Muscle layer of duodenum (tissue), 2 donors: Measurements from ENCODE around the gene IFNL1.

Source experiments
- H3K27ac ChIP-seq: one replicate; pipeline ENCODE4 v1.7.0; 2013; ENCODE audit warnings: mild to moderate bottlenecking, low read length
- H3K27me3 ChIP-seq: one replicate; pipeline ENCODE4 v1.7.0; 2013; ENCODE audit warnings: low read depth, mild to moderate bottlenecking, control low read depth, low read length
- H3K36me3 ChIP-seq, 2 donors: one replicate each; pipeline ENCODE4 v1.7.0; 2013; ENCODE audit warnings: low read length in 2 of 2, control low read depth in 1 of 2, mild to moderate bottlenecking in 1 of 2; ENCODE audit not compliant: insufficient read depth in 2 of 2, control insufficient read depth in 1 of 2
- H3K4me1 ChIP-seq, 2 donors: one replicate each; pipeline ENCODE4 v1.7.0; 2013; ENCODE audit warnings: low read length in 2 of 2, mild to moderate bottlenecking in 2 of 2, control low read depth in 1 of 2, moderate library complexity in 1 of 2; ENCODE audit not compliant: insufficient read depth in 2 of 2, control insufficient read depth in 1 of 2
- H3K4me3 ChIP-seq, 2 donors: one replicate each; pipeline ENCODE4 v1.7.0; 2013; ENCODE audit warnings: low read length in 2 of 2, low read depth in 1 of 2, mild to moderate bottlenecking in 1 of 2
- H3K9me3 ChIP-seq, 2 donors: one replicate each; pipeline ENCODE4 v1.7.0; 2013; ENCODE audit warnings: low read length in 2 of 2, control low read depth in 1 of 2, mild to moderate bottlenecking in 1 of 2; ENCODE audit not compliant: control insufficient read depth in 1 of 2
- donor health status: healthy.

IFNL1 gene

GRCh38 chr19:39296055-39296645 lies at the start of gene IFNL1:
IFNL1 (plus strand) TSS chr19:39296407; CDS start chr19:39296422, 15 bp downstream.
- no peaks in the 10 kb centered on the region for H3K27me3 ChIP-seq
- no peaks in the 10 kb centered on the region for H3K4me1 ChIP-seq
- H3K36me3 ChIP-seq = no peaks in the 10 kb centered on the region

GRCh38 chr19:39246951-39247669 lies 49.1 kb upstream of the IFNL1 start:
- Histone ChIP-seq H3K4me3 (peak overlapping the region in 1 of 2 donors; percentile 42), H3K36me3 (no peaks in the 10 kb centered on the region), H3K27ac (no peak overlapping the region), H3K9me3 (no peaks in the 10 kb centered on the region), H3K27me3 (no peaks in the 10 kb centered on the region), H3K4me1 (peaks cover 0 to 13% of the 10 kb centered on the region in 2 donors)

More at GRCh38 chr19:39296055-39296645, at the start of gene IFNL1:
- Histone ChIP-seq H3K9me3 (no peaks in the 10 kb centered on the region), H3K27ac (no peak within 1 kb of the TSS), H3K4me3 (no peak within 1 kb of the TSS)

- H3K4me3 ChIP-seq = peak overlapping the region in 1 of 2 donors; percentile 42
- no peak overlapping the region for H3K27ac ChIP-seq
- peaks cover 0 to 13% of the 10 kb centered on the region in 2 donors for H3K4me1 ChIP-seq
- no peaks in the 10 kb centered on the region for H3K36me3 ChIP-seq
- H3K9me3 ChIP-seq = no peaks in the 10 kb centered on the region
- H3K27me3 ChIP-seq = no peaks in the 10 kb centered on the region
These were observed 48.2 kb upstream of the IFNL1 start for GRCh38 chr19:39247701-39248664.

GRCh38 chr19:39248806-39249205 lies 47.4 kb upstream of the IFNL1 start, which contains the start of gene IFNL4:
IFNL4 (minus strand) TSS chr19:39248856.
- Histone ChIP-seq H3K27ac (no peak within 1 kb of the TSS), H3K36me3 (no peaks in the 10 kb centered on the region), H3K4me3 (peak within 1 kb of the TSS in 1 of 2 donors; percentile 42), H3K4me1 (peaks cover 0 to 13% of the 10 kb centered on the region in 2 donors), H3K27me3 (no peaks in the 10 kb centered on the region), H3K9me3 (no peaks in the 10 kb centered on the region)

GRCh38 chr19:39251081-39251480 lies 45.1 kb upstream of the IFNL1 start:
- Histone ChIP-seq H3K9me3 (no peaks in the 10 kb centered on the region), H3K27me3 (no peaks in the 10 kb centered on the region), H3K4me1 (peaks cover 0 to 13% of the 10 kb centered on the region in 2 donors), H3K27ac (no peak overlapping the region), H3K4me3 (no peak overlapping the region), H3K36me3 (no peaks in the 10 kb centered on the region)

- H3K36me3 ChIP-seq = no peaks in the 10 kb centered on the region
- no peaks in the 10 kb centered on the region for H3K27me3 ChIP-seq
- H3K27ac ChIP-seq = no peak overlapping the region
- H3K4me1 ChIP-seq = peaks cover 0 to 12% of the 10 kb centered on the region in 2 donors
- H3K4me3 ChIP-seq = no peak overlapping the region
- peaks cover 0 to 5% of the 10 kb centered on the region in 2 donors for H3K9me3 ChIP-seq
These were observed 44.4 kb upstream of the IFNL1 start for GRCh38 chr19:39251846-39252245.

- Histone ChIP-seq H3K36me3 (no peaks in the 10 kb centered on the region), H3K4me3 (no peak overlapping the region), H3K27me3 (no peaks in the 10 kb centered on the region), H3K4me1 (peaks cover 0 to 5% of the 10 kb centered on the region in 2 donors), H3K9me3 (peaks cover 0 to 5% of the 10 kb centered on the region in 2 donors), H3K27ac (no peak overlapping the region)
These were observed 43.7 kb upstream of the IFNL1 start for GRCh38 chr19:39252458-39252857.

GRCh38 chr19:39253374-39254149 lies 42.6 kb upstream of the IFNL1 start:
- Histone ChIP-seq H3K4me3 (no peak overlapping the region), H3K27me3 (no peaks in the 10 kb centered on the region), H3K36me3 (no peaks in the 10 kb centered on the region), H3K27ac (no peak overlapping the region), H3K9me3 (peaks cover 0 to 5% of the 10 kb centered on the region in 2 donors), H3K4me1 (no peaks in the 10 kb centered on the region)

GRCh38 chr19:39254531-39255345 lies 41.5 kb upstream of the IFNL1 start:
- H3K27me3 ChIP-seq = no peaks in the 10 kb centered on the region
- peaks cover 0 to 5% of the 10 kb centered on the region in 2 donors for H3K9me3 ChIP-seq
- no peak overlapping the region for H3K4me3 ChIP-seq
- no peaks in the 10 kb centered on the region for H3K36me3 ChIP-seq
- H3K27ac ChIP-seq = no peak overlapping the region
- H3K4me1 ChIP-seq = no peaks in the 10 kb centered on the region

GRCh38 chr19:39257227-39257626 lies 39.0 kb upstream of the IFNL1 start:
- peaks cover 0 to 5% of the 10 kb centered on the region in 2 donors for H3K9me3 ChIP-seq
- H3K4me1 ChIP-seq = no peaks in the 10 kb centered on the region
- no peak overlapping the region for H3K27ac ChIP-seq
- no peaks in the 10 kb centered on the region for H3K36me3 ChIP-seq
- peaks cover 4% of the 10 kb centered on the region for H3K27me3 ChIP-seq
- H3K4me3 ChIP-seq = no peak overlapping the region
